T-cell (primary cell): ENCODE measurements around the gene PRKAG2. TPM values are rescaled to one million over a fixed set of nuclear protein-coding genes. Genes with fewer than 3 reads are reported as not detected.

Experiments
- ATAC-seq, 4 experiments: fragments of 200-7000 bp in 3 of 4; fragments of 150-1000 bp in 1 of 4; cut with Tn5 transposase; replicated peaks in 1 of 4; 1 replicate in 3 of 4; 2 replicates in 1 of 4; pipeline ENCODE4 v1.10.0; 2021; ENCODE audit warnings: moderate library complexity in 3 of 4, mild to moderate bottlenecking in 2 of 4, moderate number of reproducible peaks in 1 of 4
- CTCF ChIA-PET, 2 donors: fragments of 300-600 bp; sonication (Branson Sonifier 250); formaldehyde crosslinking; loops; one replicate each; lab custom pipeline; 2022; ENCODE audit warnings: antibody characterized with exemption in 2 of 2; lab: Charles Lee
- POLR2A ChIA-PET, 2 donors: fragments of 300-600 bp; sonication (Branson Sonifier 250); formaldehyde crosslinking; loops; one replicate each; lab custom pipeline; 2022; ENCODE audit warnings: antibody characterized with exemption in 2 of 2; lab: Charles Lee
- DNase-seq, 35 experiments: peaks; one replicate each; pipeline versions ENCODE4 v3.0.0 to v3.0.0-alpha.2; 2013 to 2023
- H3K27ac ChIP-seq: one replicate; pipeline ENCODE4 v1.5.1; 2013; ENCODE audit warnings: low read length
- H3K27me3 ChIP-seq, 2 experiments: replicated peaks in 1 of 2; 1 replicate in 1 of 2; 2 replicates in 1 of 2; pipeline versions ENCODE4 v1.6.1 to v1.7.0; 2013; ENCODE audit warnings: low read length in 1 of 2, mixed read lengths in 1 of 2; ENCODE audit not compliant: control insufficient read depth in 2 of 2, insufficient read depth in 2 of 2; ENCODE audit errors: extremely low read depth in 1 of 2
- H3K36me3 ChIP-seq, 2 donors: 1 replicate in 1 of 2; 2 replicates in 1 of 2; pipeline versions ENCODE4 v1.6.1 to v1.7.0; 2013; ENCODE audit warnings: low read length in 1 of 2; ENCODE audit not compliant: control insufficient read depth in 2 of 2, insufficient read depth in 1 of 2; ENCODE audit errors: extremely low read depth in 1 of 2
- H3K4me1 ChIP-seq, 2 experiments: 1 replicate in 1 of 2; 2 replicates in 1 of 2; pipeline versions ENCODE4 v1.6.1 to v1.7.0; 2013; ENCODE audit warnings: low read length in 2 of 2, mixed read lengths in 1 of 2; ENCODE audit not compliant: insufficient read depth in 2 of 2, control insufficient read depth in 1 of 2; ENCODE audit errors: extremely low read depth in 1 of 2
- H3K4me3 ChIP-seq, 2 donors: 1 replicate in 1 of 2; 2 replicates in 1 of 2; pipeline versions ENCODE4 v1.5.1 to v1.7.0; 2013; ENCODE audit warnings: mild to moderate bottlenecking in 2 of 2, low read length in 1 of 2, moderate library complexity in 1 of 2; ENCODE audit not compliant: control insufficient read depth in 1 of 2; ENCODE audit errors: extremely low read depth in 1 of 2
- H3K9me3 ChIP-seq: 2 replicates; pipeline ENCODE4 v1.7.0; 2013
- H3K27ac Mint-ChIP-seq, 2 donors: one replicate each; pipeline ENCODE4 v1.8.0; 2020 to 2021; ENCODE audit warnings: mild to moderate bottlenecking in 2 of 2, mixed read lengths in 2 of 2
- H3K27me3 Mint-ChIP-seq, 2 donors: one replicate each; pipeline ENCODE4 v1.8.0; 2021 to 2022; ENCODE audit warnings: mixed read lengths in 2 of 2
- H3K36me3 Mint-ChIP-seq: one replicate; pipeline ENCODE4 v1.8.0; 2021; ENCODE audit warnings: mixed read lengths
- H3K4me1 Mint-ChIP-seq, 3 donors: one replicate each; pipeline ENCODE4 v1.8.0; 2020 to 2022; ENCODE audit warnings: mixed read lengths in 3 of 3, mild to moderate bottlenecking in 1 of 3
- H3K4me3 Mint-ChIP-seq, 3 donors: one replicate each; pipeline ENCODE4 v1.8.0; 2020 to 2022; ENCODE audit warnings: mild to moderate bottlenecking in 3 of 3, mixed read lengths in 3 of 3, moderate library complexity in 3 of 3
- H3K9me3 Mint-ChIP-seq, 3 donors: one replicate each; pipeline ENCODE4 v1.8.0; 2020 to 2022; ENCODE audit warnings: mixed read lengths in 3 of 3
- WGBS: methylation state at CpG from one replicate; pipeline ENCODE4 v1.1.5; 2013; ENCODE audit warnings: missing lambda C conversion rate; ENCODE audit not compliant: insufficient coverage; 5-methylcytosine and 5-hydroxymethylcytosine counted together
- total RNA-seq, 35 experiments: library from RNA in 6 of 35; stranded (reverse) in 6 of 35; fragments of 120-200 nt in 1 of 35; gene quantifications; one replicate each; pipeline versions ENCODE4 v1.2.1 to v1.2.4 and lab custom pipeline; 2013 to 2026

Gene PRKAG2
- total RNA-seq, 5 donors from 2014 or later (not counting 1 experiment from before 2014, with no cell fraction given), result 43.0 to 59.9 (median 49.3) TPM

GRCh38 chr7:151809864-151810170 is 67.1 kb downstream of the PRKAG2 start:
- no peak for ATAC-seq
- ChIA-PET CTCF (no interaction called here), POLR2A (no interaction called here)
- 95% methylated on average over 5 of the region's 5 CpGs for WGBS
- H3K27ac Mint-ChIP-seq, result no peak overlapping the region
- H3K36me3 ChIP-seq, result no peaks in the 10 kb centered on the region
- H3K27ac ChIP-seq, result no peak overlapping the region
- H3K9me3 ChIP-seq, result no peaks in the 10 kb centered on the region
- peaks cover 7 to 15% (median 14%) of the 10 kb centered on the region in 3 donors for H3K4me1 Mint-ChIP-seq
- peaks cover 16% of the 10 kb centered on the region for H3K36me3 Mint-ChIP-seq
- no peaks in the 10 kb centered on the region for H3K4me1 ChIP-seq
- no peaks in the 10 kb centered on the region for H3K27me3 Mint-ChIP-seq
- no peaks in the 10 kb centered on the region for H3K27me3 ChIP-seq
- DNase-seq, result no peak
- H3K4me3 Mint-ChIP-seq, result no peak overlapping the region
- H3K9me3 Mint-ChIP-seq, result no peaks in the 10 kb centered on the region
- H3K4me3 ChIP-seq, result no peak overlapping the region

- Mint-ChIP-seq H3K4me3 (no peak overlapping the region), H3K27me3 (no peaks in the 10 kb centered on the region), H3K4me1 (peaks cover 7 to 15% (median 14%) of the 10 kb centered on the region in 3 donors), H3K9me3 (no peaks in the 10 kb centered on the region), H3K36me3 (peaks cover 20% of the 10 kb centered on the region), H3K27ac (no peak overlapping the region)
- ChIA-PET CTCF (no interaction called here), POLR2A (no interaction called here)
- Histone ChIP-seq H3K27me3 (no peaks in the 10 kb centered on the region), H3K27ac (no peak overlapping the region), H3K9me3 (no peaks in the 10 kb centered on the region), H3K4me3 (no peak overlapping the region), H3K4me1 (no peaks in the 10 kb centered on the region), H3K36me3 (no peaks in the 10 kb centered on the region)
- ATAC-seq, result no peak
- no peak for DNase-seq
- 93% methylated on average over 18 of the region's 22 CpGs for WGBS
Observed at GRCh38 chr7:151809146-151809863, 67.6 kb downstream of the PRKAG2 start.

- Histone ChIP-seq H3K9me3 (no peaks in the 10 kb centered on the region), H3K4me1 (no peaks in the 10 kb centered on the region), H3K27me3 (no peaks in the 10 kb centered on the region), H3K4me3 (no peak overlapping the region), H3K27ac (no peak overlapping the region), H3K36me3 (no peaks in the 10 kb centered on the region)
- no peaks in the 10 kb centered on the region for H3K9me3 Mint-ChIP-seq
- H3K36me3 Mint-ChIP-seq, result peaks cover 23% of the 10 kb centered on the region
- H3K4me3 Mint-ChIP-seq, result no peak overlapping the region
- ChIA-PET POLR2A (no interaction called here), CTCF (no interaction called here)
- H3K4me1 Mint-ChIP-seq, result peaks cover 2 to 11% (median 9%) of the 10 kb centered on the region in 3 donors
- no peaks in the 10 kb centered on the region for H3K27me3 Mint-ChIP-seq
- ATAC-seq (no peak), DNase-seq (no peak)
- H3K27ac Mint-ChIP-seq, result no peak overlapping the region
- WGBS, result 93% methylated on average over 5 of the region's 24 CpGs
Observed at GRCh38 chr7:151808400-151809145, 68.3 kb downstream of the PRKAG2 start.

- ATAC-seq (no peak), DNase-seq (no peak)
- Mint-ChIP-seq H3K36me3 (peaks cover 23% of the 10 kb centered on the region), H3K27me3 (no peaks in the 10 kb centered on the region), H3K27ac (no peak overlapping the region), H3K9me3 (no peaks in the 10 kb centered on the region), H3K4me3 (no peak overlapping the region), H3K4me1 (peaks cover 2 to 8% (median 8%) of the 10 kb centered on the region in 3 donors)
- H3K4me3 ChIP-seq, result no peak overlapping the region
- no peak overlapping the region for H3K27ac ChIP-seq
- 79% methylated on average over 7 of the region's 15 CpGs for WGBS
- H3K36me3 ChIP-seq, result no peaks in the 10 kb centered on the region
- ChIA-PET POLR2A (no interaction called here), CTCF (no interaction called here)
- no peaks in the 10 kb centered on the region for H3K27me3 ChIP-seq
- no peaks in the 10 kb centered on the region for H3K9me3 ChIP-seq
- H3K4me1 ChIP-seq, result no peaks in the 10 kb centered on the region
Observed at GRCh38 chr7:151807846-151808245, 69.1 kb downstream of the PRKAG2 start.

DNA sequence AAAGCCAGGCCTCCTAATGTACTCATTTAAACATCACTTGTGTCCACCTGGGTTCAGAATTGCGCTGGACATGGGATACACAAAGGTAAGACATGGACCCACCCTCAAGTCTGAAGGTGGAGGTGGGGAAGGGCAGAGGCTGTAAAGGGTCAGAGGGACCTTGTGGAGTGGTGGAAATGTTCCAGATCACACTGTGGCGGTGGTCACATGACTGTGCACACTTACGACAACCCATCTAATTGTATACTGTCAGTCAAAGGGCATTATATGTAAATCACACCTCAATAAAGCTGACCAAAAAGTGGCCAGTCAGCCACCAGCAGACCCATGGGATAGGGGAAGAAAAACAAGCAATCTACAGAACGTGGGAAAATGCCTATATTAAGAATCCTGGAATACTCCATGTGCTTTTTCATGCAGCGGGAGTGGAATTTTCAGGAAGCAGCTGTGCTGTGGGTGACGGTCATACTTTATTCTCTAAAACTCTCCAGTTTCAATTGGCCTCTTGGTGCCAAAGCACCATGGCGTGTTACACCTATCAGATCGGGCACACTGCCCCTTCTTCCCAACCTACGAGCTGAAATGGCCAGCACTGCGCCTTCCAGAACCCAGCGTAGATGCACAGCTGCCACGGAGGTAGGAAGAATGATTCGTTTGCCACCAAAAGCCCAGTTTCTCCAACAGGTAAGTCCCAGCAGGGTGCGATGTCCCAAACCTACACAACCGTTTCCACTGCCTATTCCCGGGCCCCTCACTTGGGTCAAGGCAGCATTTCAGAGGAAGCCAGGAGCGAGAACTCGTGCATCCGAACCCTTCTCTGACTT is 69.8 kb downstream of the PRKAG2 start:
- Histone ChIP-seq H3K4me1 (no peaks in the 10 kb centered on the region), H3K4me3 (no peak overlapping the region), H3K27ac (no peak overlapping the region), H3K36me3 (no peaks in the 10 kb centered on the region), H3K27me3 (no peaks in the 10 kb centered on the region), H3K9me3 (no peaks in the 10 kb centered on the region)
- Mint-ChIP-seq H3K9me3 (no peaks in the 10 kb centered on the region), H3K4me1 (peaks cover 2 to 12% (median 8%) of the 10 kb centered on the region in 3 donors), H3K4me3 (no peak overlapping the region), H3K36me3 (peaks cover 23% of the 10 kb centered on the region), H3K27ac (no peak overlapping the region), H3K27me3 (no peaks in the 10 kb centered on the region)
- 94% methylated on average over 9 of the region's 19 CpGs for WGBS
- CTCF ChIA-PET, result no interaction called here
- POLR2A ChIA-PET, result no interaction called here
- no peak for DNase-seq
- no peak for ATAC-seq

DNA sequence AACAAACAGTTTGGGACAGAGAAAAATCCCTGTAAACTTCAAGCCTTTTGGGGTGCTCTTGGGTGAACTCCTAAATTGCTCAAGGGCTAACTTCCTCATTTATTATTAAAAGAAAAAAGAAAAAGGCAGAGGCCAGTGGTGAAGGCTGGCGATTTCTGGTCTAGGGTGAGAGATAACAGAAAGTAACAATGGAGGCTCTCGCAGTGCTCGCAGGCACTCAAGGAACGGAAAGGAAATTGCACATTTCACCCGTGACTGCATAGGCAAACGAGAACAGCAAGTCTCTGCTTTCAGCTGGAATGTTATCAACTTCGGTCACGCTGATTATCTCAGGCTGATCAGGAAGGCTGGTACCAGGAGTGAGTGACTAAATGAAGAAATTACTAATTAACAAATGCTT is 70.7 kb downstream of the PRKAG2 start:
- H3K27me3 Mint-ChIP-seq, result no peaks in the 10 kb centered on the region
- DNase-seq, result no peak
- Histone ChIP-seq H3K27me3 (no peaks in the 10 kb centered on the region), H3K4me1 (no peaks in the 10 kb centered on the region), H3K4me3 (no peak overlapping the region), H3K9me3 (no peaks in the 10 kb centered on the region), H3K27ac (no peak overlapping the region), H3K36me3 (no peaks in the 10 kb centered on the region)
- no peak overlapping the region for H3K4me3 Mint-ChIP-seq
- POLR2A ChIA-PET, result no interaction called here
- peaks cover 2 to 12% (median 6%) of the 10 kb centered on the region in 3 donors for H3K4me1 Mint-ChIP-seq
- WGBS, result 78% methylated on average over 8 of the region's 8 CpGs
- ATAC-seq, result no peak
- CTCF ChIA-PET, result no interaction called here
- H3K36me3 Mint-ChIP-seq, result peaks cover 23% of the 10 kb centered on the region
- H3K9me3 Mint-ChIP-seq, result no peaks in the 10 kb centered on the region
- H3K27ac Mint-ChIP-seq, result no peak overlapping the region
